ENCODE measurements around the gene XRN2. TPM values are rescaled to one million over a fixed set of nuclear protein-coding genes. Genes with fewer than 3 reads are reported as not detected.
A peak's percentile ranks its signal among the peaks of the same experiment; 100 is the strongest.
"Not testable (repeated sequence)": the region's sequence is repeated elsewhere in the genome, so short reads cannot be mapped to it uniquely, and the experiment has no call there.

Gene XRN2
- total RNA-seq, 4 donors from 2014 or later = 60.5 to 116 (median 68.6) TPM

DNA sequence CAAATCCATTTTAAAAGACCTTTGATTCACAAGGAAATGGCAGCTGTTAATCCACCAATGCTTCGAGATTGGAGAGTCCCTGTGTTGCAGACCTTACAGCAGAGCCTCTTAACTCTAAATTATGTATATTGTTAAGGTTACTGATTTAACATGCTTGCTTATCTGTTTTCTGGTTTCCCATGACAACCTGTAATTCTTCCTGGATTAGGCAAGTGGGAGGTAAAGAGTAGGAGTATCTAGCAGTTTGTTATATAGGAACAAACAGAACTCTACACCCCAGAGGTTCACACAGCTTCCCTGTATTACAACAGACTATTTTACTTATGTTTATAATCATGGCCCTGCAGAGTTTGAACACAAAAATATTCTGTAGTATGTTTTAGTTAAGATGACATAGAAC lies 54.7 kb downstream of the XRN2 start:
- TF ChIP-seq, protein P1, sequence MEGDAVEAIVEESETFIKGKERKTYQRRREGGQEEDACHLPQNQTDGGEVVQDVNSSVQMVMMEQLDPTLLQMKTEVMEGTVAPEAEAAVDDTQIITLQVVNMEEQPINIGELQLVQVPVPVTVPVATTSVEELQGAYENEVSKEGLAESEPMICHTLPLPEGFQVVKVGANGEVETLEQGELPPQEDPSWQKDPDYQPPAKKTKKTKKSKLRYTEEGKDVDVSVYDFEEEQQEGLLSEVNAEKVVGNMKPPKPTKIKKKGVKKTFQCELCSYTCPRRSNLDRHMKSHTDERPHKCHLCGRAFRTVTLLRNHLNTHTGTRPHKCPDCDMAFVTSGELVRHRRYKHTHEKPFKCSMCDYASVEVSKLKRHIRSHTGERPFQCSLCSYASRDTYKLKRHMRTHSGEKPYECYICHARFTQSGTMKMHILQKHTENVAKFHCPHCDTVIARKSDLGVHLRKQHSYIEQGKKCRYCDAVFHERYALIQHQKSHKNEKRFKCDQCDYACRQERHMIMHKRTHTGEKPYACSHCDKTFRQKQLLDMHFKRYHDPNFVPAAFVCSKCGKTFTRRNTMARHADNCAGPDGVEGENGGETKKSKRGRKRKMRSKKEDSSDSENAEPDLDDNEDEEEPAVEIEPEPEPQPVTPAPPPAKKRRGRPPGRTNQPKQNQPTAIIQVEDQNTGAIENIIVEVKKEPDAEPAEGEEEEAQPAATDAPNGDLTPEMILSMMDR (IDR thresholded peaks at IDR 0.05) = no peak
- DNase-seq (ENCODE audit: low spot score) = no peak
- no peak for ATAC-seq (ENCODE audit: low FRiP score)

DNA sequence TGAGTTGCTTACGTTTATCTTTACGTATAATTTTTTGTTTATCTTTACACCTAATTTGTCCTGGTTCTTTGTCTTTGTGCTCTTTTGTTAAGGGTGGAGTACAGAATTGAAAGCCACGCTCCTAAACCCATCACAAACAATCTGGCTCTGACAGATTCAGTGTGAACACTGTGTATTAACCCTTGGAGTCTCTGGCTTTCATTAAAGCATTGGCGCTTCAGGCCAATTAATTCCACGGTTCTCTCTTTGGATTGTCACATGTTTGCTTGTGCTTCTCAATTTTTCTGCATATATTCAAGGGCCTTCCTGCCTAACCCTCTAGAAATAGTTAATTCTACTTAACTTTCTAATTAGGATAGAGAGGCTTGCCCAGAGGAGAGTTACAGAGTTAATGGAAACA lies 55.6 kb downstream of the XRN2 start:
- ATAC-seq (ENCODE audit: low FRiP score) (no peak), DNase-seq (ENCODE audit: low spot score) (no peak)
- TF ChIP-seq, protein P1 (IDR thresholded peaks at IDR 0.05) = no peak

DNA sequence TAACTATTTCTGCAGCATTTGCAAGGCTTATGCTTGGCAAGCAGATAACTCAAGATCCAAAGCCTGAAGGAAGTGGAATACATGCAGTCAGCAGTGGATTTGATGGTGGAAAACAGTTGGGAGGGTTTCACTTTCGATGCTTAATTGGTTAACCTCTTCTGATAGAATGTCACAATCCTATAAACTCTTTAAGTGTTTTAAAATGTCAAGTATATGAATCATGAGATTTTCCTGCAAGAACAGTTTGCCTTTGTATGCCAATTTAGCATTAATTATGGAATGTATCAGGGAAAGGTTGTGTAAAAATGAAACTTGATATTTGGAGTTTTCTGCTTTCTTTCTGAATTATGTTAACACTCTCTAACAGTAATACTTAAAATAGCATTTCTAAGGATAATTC lies 57.6 kb downstream of the XRN2 start:
- TF ChIP-seq, protein P1 (IDR thresholded peaks at IDR 0.05) = no peak
- DNase-seq (ENCODE audit: low spot score) (no peak), ATAC-seq (ENCODE audit: low FRiP score) (no peak)

DNA sequence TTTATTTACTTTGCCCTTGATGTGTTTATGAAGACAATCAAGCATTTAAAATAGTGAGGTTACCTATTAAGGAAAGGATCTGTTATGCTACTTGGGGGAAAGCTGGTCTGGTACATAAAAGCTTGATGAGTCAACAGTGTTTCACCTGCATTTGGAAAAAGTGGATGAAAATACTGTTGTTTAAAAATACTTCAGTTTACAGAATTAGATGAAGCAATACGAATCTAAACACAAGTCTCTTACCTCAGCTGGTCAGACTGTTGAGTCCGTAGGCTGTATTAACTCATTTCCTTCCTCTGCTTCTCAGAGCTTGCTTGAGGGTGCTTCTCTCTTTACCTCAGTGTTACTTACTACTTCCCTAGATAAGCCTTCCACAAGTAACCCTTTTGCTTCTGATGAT lies 58.1 kb downstream of the XRN2 start:
- ATAC-seq (ENCODE audit: low FRiP score) (peak; percentile 25), DNase-seq (ENCODE audit: low spot score) (no peak)
- TF ChIP-seq, protein P1 (IDR thresholded peaks at IDR 0.05) = no peak

DNA sequence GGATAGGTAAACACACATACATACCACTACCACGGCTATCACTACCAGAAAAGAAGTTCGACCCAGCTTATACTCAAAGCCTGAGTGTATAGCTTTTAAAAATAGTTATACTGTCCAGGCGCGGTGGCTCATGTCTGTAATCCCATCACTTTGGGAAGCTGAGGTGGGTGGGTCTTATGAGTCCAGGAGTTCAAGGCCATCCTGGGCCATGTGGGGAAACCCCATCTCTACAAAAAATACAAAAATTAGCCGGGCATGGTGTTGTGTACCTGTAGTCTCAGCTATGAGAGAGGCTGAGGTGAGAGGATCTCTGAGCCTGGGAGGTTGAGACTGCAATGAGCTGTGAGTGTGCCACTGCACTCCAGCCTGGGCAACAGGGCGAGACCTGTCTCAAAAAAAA lies 61.3 kb downstream of the XRN2 start:
- TF ChIP-seq, protein P1 (IDR thresholded peaks at IDR 0.05) = no peak
- ATAC-seq (ENCODE audit: low FRiP score) = peak; percentile 22
- DNase-seq (ENCODE audit: low spot score) = no peak

DNA sequence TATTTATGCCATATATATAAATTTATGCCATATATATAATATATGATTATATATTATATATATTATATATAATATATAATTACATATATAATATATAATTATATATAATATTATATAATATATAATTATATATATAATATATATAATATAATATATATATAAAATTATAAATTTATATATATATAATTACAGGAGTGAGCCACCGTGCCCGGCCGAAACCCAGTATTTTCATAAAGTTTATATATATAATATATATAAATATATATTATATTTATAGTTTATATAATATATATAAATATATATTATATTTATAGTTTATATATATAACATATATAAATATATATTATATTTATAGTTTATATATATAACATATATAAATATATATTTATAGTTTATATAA lies 62.6 kb downstream of the XRN2 start:
- TF ChIP-seq, protein P1 (IDR thresholded peaks at IDR 0.05) = no peak
- ATAC-seq (ENCODE audit: low FRiP score) = no peak
- DNase-seq (ENCODE audit: low spot score) = no peak

DNA sequence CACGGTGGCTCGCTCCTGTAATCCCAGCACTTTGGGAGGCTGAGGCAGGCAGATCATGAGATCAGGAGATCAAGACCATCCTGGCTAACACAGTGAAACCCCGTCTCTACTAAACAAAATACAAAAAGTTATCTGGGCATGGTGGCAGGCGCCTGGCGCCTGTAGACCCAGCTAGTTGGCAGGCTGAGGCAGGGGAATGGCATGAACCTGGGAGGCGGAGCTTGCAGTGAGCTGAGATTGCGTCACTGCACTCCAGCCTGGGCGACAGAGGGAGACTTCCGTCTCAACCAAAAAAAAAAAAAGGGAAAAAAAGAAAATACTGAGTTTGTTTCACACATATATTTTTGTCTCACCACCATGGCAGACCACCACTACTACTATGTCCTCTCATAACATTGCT lies 63.1 kb downstream of the XRN2 start:
- DNase-seq (ENCODE audit: low spot score); ATAC-seq (ENCODE audit: low FRiP score): not testable (repeated sequence)

DNA sequence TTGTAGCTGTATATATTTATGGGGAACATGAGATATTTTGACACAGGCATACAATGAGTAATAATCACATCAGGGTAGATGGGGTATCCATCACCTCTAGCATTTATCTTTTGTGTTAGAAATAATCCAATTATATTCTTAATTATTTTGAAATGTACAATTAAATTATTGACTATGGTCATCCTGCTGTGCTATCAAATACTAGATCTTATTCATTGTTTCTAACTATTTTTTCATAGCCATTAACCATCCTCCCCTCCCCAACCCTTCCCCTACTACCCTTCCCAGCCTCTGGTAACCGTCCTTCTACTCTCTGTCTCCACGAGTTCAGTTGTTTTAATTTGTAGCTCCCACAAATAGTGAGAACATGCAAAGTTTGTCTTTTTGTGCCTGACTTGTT lies 65.7 kb downstream of the XRN2 start:
- TF ChIP-seq, protein P1 (IDR thresholded peaks at IDR 0.05) = no peak
- no peak for DNase-seq (ENCODE audit: low spot score)
- ATAC-seq (ENCODE audit: low FRiP score) = no peak
